ENCODE measurements around the gene PCBP1.
"Not testable (repeated sequence)": the region's sequence is repeated elsewhere in the genome, so short reads cannot be mapped to it uniquely, and the experiment has no call there.

Gene PCBP1

GRCh38 chr2:70086838-70087701, at the start of gene PCBP1:
PCBP1 (plus strand) TSS chr2:70087477; CDS start chr2:70087744, 267 bp downstream.
- peak; percentile 98 for DNase-seq

DNA sequence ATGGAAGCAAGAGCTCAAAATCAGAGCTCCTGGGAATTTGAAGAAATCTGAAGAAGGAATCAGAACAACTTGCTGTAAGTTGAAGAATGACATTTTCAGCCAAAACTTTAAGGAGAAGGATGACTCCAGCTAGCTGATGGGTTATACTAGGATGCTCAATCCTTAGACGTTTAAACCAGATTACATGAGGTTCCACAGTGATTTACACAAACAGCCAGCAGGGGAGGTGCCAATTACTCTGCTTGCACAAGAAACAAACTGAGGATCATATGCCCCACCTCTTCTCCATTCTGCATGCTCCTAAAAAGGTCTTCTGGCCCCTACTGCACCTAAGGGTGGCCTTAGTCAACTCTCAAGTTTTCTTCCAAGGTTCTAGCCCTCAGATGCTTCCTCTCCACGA, 47.9 kb upstream of the PCBP1 start:
- no peak for DNase-seq

DNA sequence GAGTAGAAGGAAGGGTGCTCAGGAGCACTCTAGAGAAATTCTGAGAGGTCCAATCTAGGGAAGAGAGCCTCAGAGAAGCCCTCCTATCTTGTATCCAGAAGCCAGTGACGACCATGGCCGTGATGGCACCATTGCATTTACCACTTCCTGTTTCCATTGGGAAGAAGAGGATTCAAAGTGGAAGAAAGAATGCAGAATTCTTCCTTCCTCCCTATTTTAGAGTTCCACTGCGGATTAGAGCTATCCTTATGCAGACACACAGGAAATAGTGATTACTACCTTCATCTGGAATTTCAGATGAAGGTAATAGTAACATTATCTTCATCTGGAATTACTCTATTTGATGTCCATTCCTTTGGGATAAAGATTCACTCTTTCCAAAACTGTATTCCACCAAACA, 45.6 kb upstream of the PCBP1 start:
- no peak for DNase-seq

- no peak for DNase-seq
Observed at GRCh38 chr2:70042246-70042645, 45.0 kb upstream of the PCBP1 start.

DNA sequence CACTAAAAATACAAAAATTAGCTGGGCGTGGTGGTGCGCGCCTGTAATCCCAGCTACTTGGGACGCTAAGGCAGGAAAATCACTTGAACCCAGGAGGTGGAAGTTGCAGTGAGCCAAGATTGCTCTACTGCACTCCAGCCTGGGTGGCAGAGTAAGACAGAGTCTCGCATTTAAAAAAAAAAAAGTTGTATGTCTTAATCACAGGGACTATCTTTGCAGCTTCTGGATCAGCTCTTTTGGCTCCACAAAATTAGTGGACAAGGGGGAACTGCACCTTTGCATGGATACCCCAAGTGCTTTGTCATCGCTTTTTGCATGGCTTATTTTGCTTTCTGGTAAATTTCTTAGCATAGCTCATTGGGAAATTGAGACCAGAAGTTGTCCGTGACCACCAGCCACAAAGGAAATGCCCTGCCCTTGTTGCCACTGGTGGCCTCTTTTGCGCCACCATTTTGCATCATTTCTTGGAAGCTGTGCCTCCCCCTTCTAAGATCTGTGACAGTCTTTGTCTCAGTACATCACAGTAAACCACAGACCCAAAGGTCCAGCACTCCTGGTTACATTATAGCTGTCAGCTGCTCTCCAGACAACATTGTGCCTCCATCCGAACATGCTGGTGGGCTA, 43.9 kb upstream of the PCBP1 start:
- DNase-seq, result peak; percentile 91

- DNase-seq, result peak; percentile 32
Observed at GRCh38 chr2:70044290-70045040, 42.8 kb upstream of the PCBP1 start.

DNA sequence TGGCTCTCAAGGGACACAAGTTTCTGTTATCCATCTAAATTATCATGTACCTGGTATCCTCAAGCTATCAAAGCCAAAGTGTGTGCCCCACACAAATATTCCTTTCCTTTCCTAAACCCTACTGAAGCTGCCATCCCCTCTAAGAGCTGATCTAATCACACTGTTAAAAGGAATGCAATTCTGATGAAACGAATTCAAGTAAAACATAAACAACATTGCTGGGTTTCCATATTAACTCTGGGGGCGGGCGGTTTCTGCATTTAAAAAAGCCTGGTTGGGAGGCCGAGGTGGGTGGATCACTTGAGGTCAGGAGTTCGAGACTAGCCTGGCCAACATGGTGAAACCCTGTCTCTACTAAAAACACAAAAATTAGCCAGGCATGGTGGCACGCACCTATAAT, 41.9 kb upstream of the PCBP1 start:
- no peak for DNase-seq

DNA sequence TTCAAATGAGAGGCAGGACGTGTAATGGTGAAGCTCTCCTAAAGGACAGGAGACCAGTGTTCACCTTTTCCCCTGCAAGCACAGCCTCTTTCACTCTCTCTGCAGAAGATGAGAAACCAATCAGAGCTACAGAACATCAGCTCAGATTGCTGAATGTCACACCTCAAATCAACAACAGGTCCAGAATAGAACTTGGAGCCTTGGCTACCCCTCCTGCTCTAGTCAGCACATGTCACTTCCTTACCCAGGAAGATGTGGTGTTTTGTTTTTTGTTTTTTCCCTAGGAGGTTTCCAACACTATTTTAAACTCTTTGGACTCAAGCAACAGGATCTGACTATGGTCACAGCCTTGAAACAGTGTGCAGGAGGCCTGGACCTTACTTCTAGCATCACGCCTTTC, 41.3 kb upstream of the PCBP1 start:
- no peak for DNase-seq

- DNase-seq, result peak; percentile 46
Observed at GRCh38 chr2:70046534-70046933, 40.7 kb upstream of the PCBP1 start.

- peak; percentile 35 for DNase-seq
Observed at GRCh38 chr2:70047451-70047850, 39.8 kb upstream of the PCBP1 start.

DNA sequence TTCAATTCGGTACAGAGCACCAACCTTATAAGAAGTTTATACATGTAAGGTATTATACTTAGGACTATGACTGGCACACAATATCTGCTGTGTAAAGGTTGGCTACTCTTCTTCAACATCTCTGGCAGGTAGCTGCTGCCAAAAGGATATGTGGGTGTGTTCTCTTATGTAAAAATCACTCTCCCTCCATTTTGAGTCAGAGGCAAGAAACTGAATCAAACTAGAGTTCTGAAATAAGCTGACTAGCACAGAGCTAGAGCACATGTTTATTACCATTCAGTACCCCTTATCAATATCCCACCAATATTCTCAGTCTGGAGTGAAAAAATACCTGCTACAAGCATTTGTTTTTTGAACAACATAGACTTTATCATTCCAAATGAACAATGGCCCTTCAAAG, 38.0 kb upstream of the PCBP1 start:
- no peak for DNase-seq

DNA sequence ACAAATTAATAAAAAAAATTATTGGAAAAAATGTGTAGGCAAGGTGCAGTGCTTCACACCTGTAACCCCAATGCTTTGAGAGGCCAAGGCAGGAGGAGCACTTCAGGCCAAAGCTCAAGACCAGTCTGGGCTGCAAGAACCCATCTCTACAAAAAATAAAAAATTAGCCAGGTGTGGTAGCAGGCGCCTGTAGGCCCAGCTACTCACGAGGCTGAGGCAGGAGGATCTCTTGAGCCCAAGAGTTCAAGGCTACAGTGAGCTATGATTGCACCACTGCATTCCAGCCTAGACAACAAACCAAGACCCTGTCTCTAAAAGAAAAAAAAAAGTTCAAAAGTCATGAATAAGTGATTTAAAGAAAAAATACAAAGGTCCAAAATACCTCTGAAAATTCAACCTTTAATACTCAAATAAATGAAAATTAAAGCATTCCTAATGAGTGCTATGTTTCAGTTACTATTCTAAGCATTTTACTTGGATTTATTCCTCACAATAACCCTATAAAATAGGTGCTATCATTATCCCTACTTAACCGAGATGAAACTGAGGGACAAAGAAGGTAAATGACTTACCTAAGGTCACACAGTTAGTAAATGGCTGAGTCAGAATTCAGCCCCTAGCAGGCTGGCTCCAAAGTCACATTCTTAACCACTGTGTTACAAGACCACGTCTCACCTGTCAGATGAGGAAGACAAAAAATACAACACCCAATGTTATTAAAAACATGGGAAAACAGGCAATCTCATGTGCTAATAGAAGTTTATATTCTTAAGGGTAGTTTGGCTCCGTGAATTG, 36.4 kb upstream of the PCBP1 start:
- DNase-seq, result no peak

DNA sequence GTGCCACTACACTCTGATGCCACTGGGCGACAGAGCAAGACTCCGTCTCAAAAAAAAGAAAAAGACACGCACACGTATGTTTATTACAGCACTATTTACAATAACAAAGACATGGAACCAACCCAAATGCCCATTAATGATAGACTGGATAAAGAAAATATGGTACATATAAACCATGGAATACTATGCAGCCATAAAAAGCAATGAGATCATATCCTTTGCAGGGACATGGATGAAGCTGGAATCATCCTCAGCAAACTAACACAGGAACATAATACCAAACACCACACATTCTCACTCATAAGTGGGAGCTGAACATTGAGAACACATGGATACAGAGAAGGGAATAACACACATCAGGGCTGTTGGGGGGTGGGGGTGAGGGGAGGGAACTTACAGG, 32.0 kb upstream of the PCBP1 start:
- not testable (repeated sequence) for DNase-seq

- no peak for DNase-seq
Observed at GRCh38 chr2:70061317-70061716, 26.0 kb upstream of the PCBP1 start.

DNA sequence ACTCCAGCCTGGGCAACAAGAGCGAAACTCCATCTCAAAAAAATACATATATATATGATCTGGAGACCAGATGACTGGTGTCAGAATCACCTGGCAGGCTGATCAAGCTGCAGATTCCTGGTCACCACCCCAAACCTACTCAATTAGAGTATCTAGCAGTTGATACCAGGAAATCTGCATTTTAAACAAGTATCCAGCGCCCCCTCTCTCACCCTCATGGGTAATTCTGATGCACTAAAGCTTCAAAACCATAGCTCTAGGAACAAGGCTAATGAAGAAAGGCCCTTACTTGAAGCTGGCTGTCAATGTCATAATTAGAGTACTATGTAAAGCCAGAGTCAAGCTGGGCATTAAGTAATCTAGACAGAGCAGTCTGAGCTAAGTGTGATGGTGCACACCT, 25.0 kb upstream of the PCBP1 start:
- DNase-seq, result peak; percentile 68

GRCh38 chr2:70068119-70068518, 19.2 kb upstream of the PCBP1 start:
- DNase-seq, result no peak

DNA sequence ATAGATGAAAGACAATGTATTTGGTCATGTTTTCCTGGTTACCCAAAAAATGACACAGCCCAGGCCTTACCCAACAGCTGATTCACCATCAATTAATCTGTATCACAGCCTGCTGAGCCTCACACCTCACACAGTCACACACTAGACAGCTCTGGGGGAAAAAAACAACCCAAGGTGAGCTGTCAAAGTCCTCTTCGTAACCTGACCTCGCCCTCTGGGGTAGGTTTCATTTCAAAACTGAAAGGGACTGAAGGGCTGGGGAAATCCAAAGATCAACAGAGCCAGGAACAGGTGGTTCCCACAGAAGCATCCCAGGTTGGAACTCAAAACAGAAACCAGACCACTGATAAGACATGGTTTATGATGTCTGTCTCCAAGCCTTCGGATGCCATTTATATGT, 18.2 kb upstream of the PCBP1 start:
- DNase-seq, result no peak

DNA sequence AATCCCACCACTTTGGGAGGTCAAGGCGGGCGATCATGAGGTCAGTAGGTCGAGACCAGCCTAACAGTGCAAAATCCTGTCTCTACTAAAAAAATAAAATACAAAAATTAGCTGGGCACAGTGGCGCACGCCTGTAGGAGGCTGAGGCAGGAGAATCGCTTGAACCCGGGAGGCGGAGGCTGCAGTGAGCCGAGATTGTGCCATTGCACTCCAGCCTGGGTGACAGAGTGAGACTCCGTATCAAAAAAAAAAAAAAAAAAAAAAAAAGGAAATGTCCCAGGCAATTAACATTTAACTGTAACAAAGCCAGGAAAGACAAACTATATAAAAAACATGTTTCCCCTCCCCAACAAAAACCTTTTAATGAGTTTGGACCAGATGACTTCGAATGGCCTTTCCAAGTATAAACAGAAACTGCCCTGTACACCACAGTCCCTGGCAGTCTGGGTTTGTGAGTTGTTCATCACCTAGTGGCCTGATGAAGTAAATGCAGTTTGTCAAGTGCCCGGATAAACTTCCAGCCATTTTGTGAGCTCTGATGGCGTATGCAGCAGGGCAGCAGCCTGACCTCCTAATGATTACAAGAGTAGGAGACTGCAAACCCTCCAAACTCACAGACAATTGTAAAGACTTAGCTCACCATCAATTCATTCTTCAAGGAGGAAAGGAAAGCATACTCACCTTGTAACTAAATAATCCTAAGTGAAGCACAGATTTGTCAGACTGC, 16.6 kb upstream of the PCBP1 start:
- peak; percentile 94 for DNase-seq

GRCh38 chr2:70073493-70073892, 13.8 kb upstream of the PCBP1 start:
- DNase-seq, result no peak

- peak; percentile 75 for DNase-seq
Observed at GRCh38 chr2:70078384-70078783, 8.9 kb upstream of the PCBP1 start.

DNA sequence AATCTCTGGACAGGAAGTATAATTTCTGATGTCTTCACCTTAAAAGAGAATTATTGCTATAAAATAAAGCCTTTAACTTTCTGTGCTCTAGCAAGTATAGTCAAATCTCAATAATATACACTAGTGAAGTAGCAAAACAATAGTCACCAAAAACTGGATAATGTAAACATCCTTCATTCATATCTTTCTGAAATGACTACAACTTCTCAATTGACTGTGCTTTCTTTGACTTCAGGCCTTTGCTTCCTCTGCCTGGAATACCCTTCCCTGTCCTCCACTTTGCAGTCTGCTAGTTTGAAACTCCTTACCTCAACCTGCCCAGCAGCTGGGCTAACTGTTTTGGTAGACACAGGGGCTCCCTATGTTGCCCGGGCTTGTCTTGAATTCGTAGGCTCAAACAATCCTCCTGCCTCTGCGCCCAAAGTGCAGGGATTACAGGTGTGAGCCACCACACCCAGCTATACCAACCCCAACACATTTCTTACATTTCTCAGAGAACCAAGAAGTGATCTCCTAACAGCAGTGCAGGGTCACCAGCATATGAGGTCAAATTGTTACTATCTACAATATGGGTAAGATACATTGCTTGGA, 6.6 kb upstream of the PCBP1 start:
- no peak for DNase-seq

GRCh38 chr2:70081221-70081620, 6.1 kb upstream of the PCBP1 start:
- DNase-seq, result no peak
